HEK293T (cell line): ENCODE results near the gene MRPS10.

Source experiments
- CTCF ChIA-PET: fragments of 350-600 bp; formaldehyde crosslinking; extraction: SDS; loops from one replicate; lab custom pipeline; 2021; ENCODE audit warnings: antibody characterized with exemption, inconsistent platforms; lab: Yijun Ruan, JAX
- POLR2A ChIA-PET: fragments of 350-600 bp; formaldehyde crosslinking; extraction: SDS; loops from one replicate; lab custom pipeline; 2020; ENCODE audit warnings: antibody characterized with exemption, inconsistent platforms; lab: Yijun Ruan, JAX
- DNase-seq: peaks from one replicate; pipeline ENCODE4 v3.0.0; 2012; ENCODE audit warnings: mixed read lengths; ENCODE audit errors: extremely low spot score
- ARNT ChIP-seq: fragments of 450-650 bp; IDR thresholded peaks from 2 replicates; pipeline ENCODE4 v1.6.1; 2017; ENCODE audit warnings: mild to moderate bottlenecking
- BHLHE40 ChIP-seq: fragments of 450-650 bp; IDR thresholded peaks from 2 replicates; pipeline ENCODE4 v1.6.1; 2016; ENCODE audit warnings: mild to moderate bottlenecking, moderate library complexity, borderline replicate concordance
- CTBP1 ChIP-seq: fragments of 450-650 bp; IDR thresholded peaks from 2 replicates; pipeline ENCODE4 v1.6.1; 2016; ENCODE audit warnings: borderline replicate concordance
- ELF4 ChIP-seq: fragments of 450-650 bp; IDR thresholded peaks from 2 replicates; pipeline ENCODE4 v1.6.1; 2017; ENCODE audit warnings: antibody characterized with exemption
- FOXA1 ChIP-seq: fragments of 450-650 bp; IDR thresholded peaks from 2 replicates; pipeline ENCODE4 v1.6.1; 2016; ENCODE audit warnings: mild to moderate bottlenecking
- FOXK2 ChIP-seq: fragments of 450-650 bp; IDR thresholded peaks from 2 replicates; pipeline ENCODE4 v1.6.1; 2016; ENCODE audit warnings: mild to moderate bottlenecking
- FOXM1 ChIP-seq: fragments of 450-650 bp; IDR thresholded peaks from 2 replicates; pipeline ENCODE4 v1.6.1; 2017; ENCODE audit warnings: mild to moderate bottlenecking, borderline replicate concordance
- HDGF ChIP-seq: fragments of 450-650 bp; IDR thresholded peaks from 2 replicates; pipeline ENCODE4 v1.6.1; 2017; ENCODE audit warnings: antibody characterized with exemption, borderline replicate concordance
- L3MBTL2 ChIP-seq: fragments of 450-650 bp; conservative IDR thresholded peaks from 2 replicates; pipeline ENCODE4 v1.6.1; 2016; ENCODE audit warnings: mild to moderate bottlenecking
- LEF1 ChIP-seq: fragments of 450-650 bp; IDR thresholded peaks from 2 replicates; pipeline ENCODE4 v1.6.1; 2017; ENCODE audit warnings: mild to moderate bottlenecking, borderline replicate concordance
- NFRKB ChIP-seq: fragments of 450-650 bp; IDR thresholded peaks from 2 replicates; pipeline ENCODE4 v1.6.1; 2016; ENCODE audit warnings: mild to moderate bottlenecking, moderate library complexity
- PKNOX1 ChIP-seq: fragments of 450-650 bp; IDR thresholded peaks from 2 replicates; pipeline ENCODE4 v1.6.1; 2016
- SP1 ChIP-seq: fragments of 450-650 bp; IDR thresholded peaks from 2 replicates; pipeline ENCODE4 v1.6.1; 2017
- SUZ12 ChIP-seq: fragments of 450-650 bp; IDR thresholded peaks from 2 replicates; pipeline ENCODE4 v1.6.1; 2016; ENCODE audit warnings: mild to moderate bottlenecking
- TARDBP ChIP-seq: fragments of 450-650 bp; IDR thresholded peaks from 2 replicates; pipeline ENCODE4 v1.6.1; 2016
- ZNF384 ChIP-seq: fragments of 450-650 bp; IDR thresholded peaks from 2 replicates; pipeline ENCODE4 v1.6.1; 2016

Gene MRPS10

GRCh38 chr6:42260972-42261371 is 43.3 kb upstream of the MRPS10 start:
- POLR2A ChIA-PET = interaction anchor here (1.0 to 4.0 kb wide), 4 partner anchors 11 to 287 kb away, joined by 3 to 17 read pairs (median 8); partner anchors contain the start of gene TRERF1
- peak; percentile 67 for DNase-seq
- TF ChIP-seq PKNOX1 (no peak), L3MBTL2 (no peak), SP1 (no peak), HDGF (no peak), NFRKB (no peak), ELF4 (no peak), CTBP1 (no peak), LEF1 (no peak), ARNT (no peak), FOXM1 (no peak), TARDBP (no peak), ZNF384 (no peak), BHLHE40 (no peak), SUZ12 (no peak), FOXA1 (no peak), FOXK2 (no peak)
- CTCF ChIA-PET = interaction anchor here (0.6 to 5.2 kb wide), 10 partner anchors 27 to 287 kb away, joined by 3 to 41 read pairs (median 4); partner anchors contain the start of gene MRPS10

GRCh38 chr6:42260396-42260888 is 42.8 kb upstream of the MRPS10 start:
- DNase-seq = peak; percentile 52
- ChIA-PET CTCF (interaction anchor here (0.5 to 5.2 kb wide), 13 partner anchors 12 to 578 kb away, joined by 3 to 41 read pairs (median 4); partner anchors contain the start of gene MRPS10), POLR2A (interaction anchor here (1.0 to 4.0 kb wide), 5 partner anchors 12 to 287 kb away, joined by 3 to 17 read pairs (median 3); partner anchors contain the start of gene TRERF1)
- TF ChIP-seq CTBP1 (no peak), ELF4 (no peak), FOXK2 (no peak), FOXA1 (no peak), ARNT (no peak), ZNF384 (no peak), FOXM1 (no peak), PKNOX1 (no peak), BHLHE40 (no peak), NFRKB (no peak), SUZ12 (no peak), LEF1 (no peak), HDGF (no peak), L3MBTL2 (no peak)

GRCh38 chr6:42259841-42260395 is 42.3 kb upstream of the MRPS10 start:
- ChIA-PET CTCF (interaction anchor here (0.5 to 5.2 kb wide), 10 partner anchors 13 to 578 kb away, joined by 3 to 41 read pairs (median 4); no protein-coding TSS in a partner anchor), POLR2A (interaction anchor here (1.0 to 4.0 kb wide), 5 partner anchors 12 to 288 kb away, joined by 3 to 17 read pairs (median 3); partner anchors contain the start of gene TRERF1)
- no peak for DNase-seq
- TF ChIP-seq HDGF (no peak), BHLHE40 (no peak), NFRKB (no peak), LEF1 (no peak), TARDBP (no peak)

- CTCF ChIA-PET = interaction anchor here (5.2 kb wide), 1 partner anchor 288 kb away, joined by 41 read pairs; no protein-coding TSS in a partner anchor
- POLR2A ChIA-PET = interaction anchor here (1.3 to 4.0 kb wide), 2 partner anchors 180 to 194 kb away, joined by 3 to 17 read pairs; partner anchors contain the start of gene TRERF1
- TF ChIP-seq BHLHE40 (no peak), ARNT (no peak), HDGF (no peak), ELF4 (no peak), LEF1 (no peak), L3MBTL2 (no peak)
- DNase-seq = no peak
Measured at GRCh38 chr6:42259286-42259685, 41.6 kb upstream of the MRPS10 start.

GRCh38 chr6:42257614-42258013 is 40.0 kb upstream of the MRPS10 start:
- CTCF ChIA-PET = interaction anchor here (0.7 to 1.3 kb wide), 2 partner anchors 290 to 360 kb away, joined by 3 to 4 read pairs; no protein-coding TSS in a partner anchor

More at GRCh38 chr6:42257614-42258013, 40.0 kb upstream of the MRPS10 start:
- POLR2A ChIA-PET = no interaction called here
- no peak for DNase-seq
- TF ChIP-seq FOXM1 (no peak), ZNF384 (no peak), SP1 (no peak), LEF1 (no peak), PKNOX1 (no peak), BHLHE40 (no peak), NFRKB (no peak), ELF4 (no peak), CTBP1 (no peak), TARDBP (no peak), FOXA1 (no peak), FOXK2 (no peak), HDGF (no peak), SUZ12 (no peak), L3MBTL2 (no peak), ARNT (no peak)
